NOMO-1 (cell line): ENCODE data around the gene HAPLN3.

ENCODE experiments used
- DNase-seq, 2 experiments: peaks; one replicate each; lab custom pipeline; 2025; ENCODE audit not compliant: unreplicated experiment in 2 of 2; lab: John Stamatoyannopoulos, UW

Gene HAPLN3

GRCh38 chr15:88865498-88866099 is 29.7 kb downstream of the HAPLN3 start:
- DNase-seq = no peak

GRCh38 chr15:88864861-88865497 is 30.4 kb downstream of the HAPLN3 start:
- no peak for DNase-seq

GRCh38 chr15:88863412-88863811 is 31.9 kb downstream of the HAPLN3 start:
- no peak for DNase-seq

GRCh38 chr15:88860212-88860611 is 35.1 kb downstream of the HAPLN3 start:
- no peak for DNase-seq

GRCh38 chr15:88859550-88859949 is 35.8 kb downstream of the HAPLN3 start:
- DNase-seq = no peak

GRCh38 chr15:88858934-88859333 is 36.4 kb downstream of the HAPLN3 start:
- no peak for DNase-seq

GRCh38 chr15:88852476-88852875 is 42.9 kb downstream of the HAPLN3 start:
- no peak for DNase-seq

GRCh38 chr15:88849376-88850072 is 45.8 kb downstream of the HAPLN3 start:
- no peak for DNase-seq

GRCh38 chr15:88848203-88848602 is 47.1 kb downstream of the HAPLN3 start:
- DNase-seq = no peak

- DNase-seq = no peak
Measured at GRCh38 chr15:88847144-88847543, 48.2 kb downstream of the HAPLN3 start.

- no peak for DNase-seq
Measured at GRCh38 chr15:88845616-88846015, 49.7 kb downstream of the HAPLN3 start.

- no peak for DNase-seq
Measured at GRCh38 chr15:88844749-88845386, 50.5 kb downstream of the HAPLN3 start.

- DNase-seq = no peak
Measured at GRCh38 chr15:88843334-88843733, 52.0 kb downstream of the HAPLN3 start.

- no peak for DNase-seq
Measured at GRCh38 chr15:88842156-88842555, 53.2 kb downstream of the HAPLN3 start.

GRCh38 chr15:88841236-88841635 is 54.1 kb downstream of the HAPLN3 start:
- no peak for DNase-seq

GRCh38 chr15:88839961-88840360 is 55.4 kb downstream of the HAPLN3 start:
- no peak for DNase-seq

GRCh38 chr15:88839146-88839545 is 56.2 kb downstream of the HAPLN3 start:
- DNase-seq = no peak

GRCh38 chr15:88838667-88839066 is 56.7 kb downstream of the HAPLN3 start:
- DNase-seq = no peak

- no peak for DNase-seq
Measured at GRCh38 chr15:88835646-88836045, 59.7 kb downstream of the HAPLN3 start.

GRCh38 chr15:88835119-88835518 is 60.2 kb downstream of the HAPLN3 start:
- no peak for DNase-seq

GRCh38 chr15:88834211-88834812 is 61.0 kb downstream of the HAPLN3 start:
- no peak for DNase-seq
